K562 (cell line): ENCODE results near the gene NR4A2. TPM values are rescaled to one million over a fixed set of nuclear protein-coding genes. Genes with fewer than 3 reads are reported as not detected.
A peak's percentile ranks its signal among the peaks of the same experiment; 100 is the strongest.

Source experiments
- ARHGAP35 ChIP-seq: fragments of 450-650 bp; IDR thresholded peaks from 2 replicates; pipeline ENCODE4 v1.6.1; 2018; ENCODE audit not compliant: partially characterized antibody
- CBFB ChIP-seq: sonication (generic); formaldehyde crosslinking; IDR thresholded peaks from 2 replicates; pipeline ENCODE4 v1.4.0; 2020; ENCODE audit warnings: mild to moderate bottlenecking, missing genetic modification reagents
- CBX3 ChIP-seq, 2 experiments: IDR thresholded peaks; 1 replicate in 1 of 2; 2 replicates in 1 of 2; pipeline ENCODE4 v1.6.1; 2012; ENCODE audit warnings: inconsistent platforms in 2 of 2, low read length in 2 of 2, borderline replicate concordance in 1 of 2, control low read depth in 1 of 2
- CHD1 ChIP-seq: fragments of 200-600 bp; sonication (generic); IDR thresholded peaks from one replicate; pipeline ENCODE4 v1.6.1; 2012; ENCODE audit warnings: mild to moderate bottlenecking, moderate library complexity, low read length, inconsistent platforms
- DACH1 ChIP-seq: fragments of 450-650 bp; IDR thresholded peaks from 2 replicates; pipeline ENCODE4 v1.6.1; 2018; ENCODE audit not compliant: partially characterized antibody
- HNRNPUL1 ChIP-seq: fragments of 200-400 bp; formaldehyde crosslinking; IDR thresholded peaks from 2 replicates; pipeline ENCODE4 v1.6.1; 2017; ENCODE audit warnings: low read length
- IFI16 ChIP-seq: fragments of 250-450 bp; sonication (Bioruptor Pico); IDR thresholded peaks from 2 replicates; pipeline ENCODE4 v2.1.2; 2022; ENCODE audit warnings: mild to moderate bottlenecking, inconsistent platforms
- MEF2A ChIP-seq: IDR thresholded peaks from 2 replicates; pipeline ENCODE4 v1.6.1; 2011; ENCODE audit warnings: low read depth, mild to moderate bottlenecking, low read length, moderate library complexity; ENCODE audit not compliant: control insufficient read depth
- PHF20 ChIP-seq: fragments of 450-650 bp; IDR thresholded peaks from 2 replicates; pipeline ENCODE4 v1.6.1; 2018; ENCODE audit not compliant: partially characterized antibody
- POLR2A ChIP-seq: fragments of 450-650 bp; conservative IDR thresholded peaks from 2 replicates; pipeline ENCODE4 v1.6.1; 2016
- PTRF ChIP-seq: fragments of 450-650 bp; IDR thresholded peaks from 2 replicates; pipeline ENCODE4 v1.6.1; 2016; ENCODE audit warnings: mild to moderate bottlenecking, missing genetic modification characterization, missing compliant biosample characterization
- SUPT5H ChIP-seq: fragments of 450-650 bp; IDR thresholded peaks from 2 replicates; pipeline ENCODE4 v1.6.1; 2016
- polyA plus RNA-seq, 8 experiments: library from polyadenylated mRNA; depleted of rRNA in 4 of 8; stranded (reverse) in 5 of 8; unstranded in 3 of 8; fragments of >200 nt; fragmentation: Nextera tagmentation in 2 of 8; fragmentation: Illumina TruSeq in 1 of 8; extraction: Ambion mirVana in 2 of 8; extraction: Trizol in 1 of 8; gene quantifications; 2 replicates each; pipeline versions ENCODE4 v1.2.1 to v1.2.3, GENCODE V29; 2011 to 2014; ENCODE audit warnings: inconsistent platforms in 1 of 8, missing spikeins in 1 of 8
- total RNA-seq, 7 experiments: library from RNA; depleted of rRNA in 6 of 7; stranded (reverse); fragments of >200 nt in 6 of 7; fragmentation: Illumina TruSeq in 2 of 7; extraction: Trizol in 2 of 7; gene quantifications; 2 replicates each; pipeline versions ENCODE4 v1.2.1 to v1.2.3, GENCODE V29; 2011 to 2021; ENCODE audit warnings: low replicate concordance in 1 of 7
- TF ChIP-seq, protein P1 (sequence below): sonication (generic); formaldehyde crosslinking; IDR thresholded peaks from 2 replicates; pipeline ENCODE4 v1.8.1; 2023; ENCODE audit warnings: mild to moderate bottlenecking, missing genetic modification reagents
- TF ChIP-seq, protein P2 (sequence below), 2 experiments: fragments of 450-650 bp in 1 of 2; sonication (generic) in 1 of 2; formaldehyde crosslinking in 1 of 2; IDR thresholded peaks; 2 replicates each; pipeline versions ENCODE4 v1.7.1 to v1.9.0; 2016 to 2022; ENCODE audit warnings: inconsistent platforms in 1 of 2, mild to moderate bottlenecking in 1 of 2, missing genetic modification reagents in 1 of 2
- TF ChIP-seq, protein P3 (sequence below), 2 experiments: IDR thresholded peaks; 2 replicates each; pipeline ENCODE4 v1.6.1; 2012; ENCODE audit warnings: improper control_type of control experiment in 2 of 2, low read depth in 2 of 2, low read length in 2 of 2, borderline replicate concordance in 1 of 2

The NR4A2 gene
- total and polyA plus RNA-seq, 9 of the 15 experiments (the other 6 are each of a cell fraction or from before 2014, with no cell fraction given), result 0.94 to 5.1 (median 1.3) TPM

DNA sequence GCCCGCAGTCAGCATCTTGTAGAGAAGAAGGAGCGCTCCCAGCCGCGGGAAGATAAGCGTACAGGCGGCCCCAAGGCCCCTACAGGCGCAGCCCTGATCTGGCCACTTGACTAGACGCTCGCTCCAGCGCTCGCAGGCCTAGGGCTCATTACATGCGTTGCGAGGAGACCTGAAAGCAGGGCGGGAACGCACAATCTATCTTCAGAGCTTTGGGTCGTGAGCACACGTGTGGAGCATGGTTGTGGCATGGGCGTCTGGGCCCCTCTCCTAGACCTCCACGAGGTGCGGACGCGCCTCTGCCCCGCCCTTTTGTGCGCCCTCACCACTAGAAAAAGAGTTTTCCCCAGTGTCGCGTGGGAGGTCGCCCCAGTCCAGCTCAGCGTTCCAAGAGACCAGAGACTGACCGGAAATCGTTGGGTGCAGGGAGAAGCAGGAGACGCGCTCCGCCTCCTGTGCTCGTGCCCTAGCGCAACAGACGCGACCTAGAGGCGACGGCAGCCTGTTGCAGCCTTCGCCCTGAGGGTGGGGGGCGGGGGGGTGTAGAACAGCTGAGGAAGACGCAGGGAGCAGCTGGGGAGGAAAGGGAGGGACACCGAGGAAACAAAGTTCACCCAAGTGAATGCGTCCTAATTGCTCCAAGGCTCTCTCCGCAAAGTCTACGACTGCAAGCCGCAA is 12.6 kb downstream of the NR4A2 start (continued):
- TF ChIP-seq HNRNPUL1, result no peak
- no peak for TF ChIP-seq ARHGAP35
- TF ChIP-seq PHF20, result no peak
- peak in 1 of 2 experiments; percentile 21; a peak in 1 of 3 replicates for TF ChIP-seq CBX3 (IDR thresholded peaks at IDR 0.05; ENCODE audit: borderline replicate concordance in 1 of 2, low read length in 2 of 2)
- TF ChIP-seq SUPT5H, result 0 out of 2 replicates have a peak, but pooled peaks have one; percentile 40
- TF ChIP-seq POLR2A, result peak; percentile 60
- TF ChIP-seq MEF2A, result no peak
- no peak for TF ChIP-seq IFI16 (CRISPR knock-in tag)
- TF ChIP-seq, protein P1, sequence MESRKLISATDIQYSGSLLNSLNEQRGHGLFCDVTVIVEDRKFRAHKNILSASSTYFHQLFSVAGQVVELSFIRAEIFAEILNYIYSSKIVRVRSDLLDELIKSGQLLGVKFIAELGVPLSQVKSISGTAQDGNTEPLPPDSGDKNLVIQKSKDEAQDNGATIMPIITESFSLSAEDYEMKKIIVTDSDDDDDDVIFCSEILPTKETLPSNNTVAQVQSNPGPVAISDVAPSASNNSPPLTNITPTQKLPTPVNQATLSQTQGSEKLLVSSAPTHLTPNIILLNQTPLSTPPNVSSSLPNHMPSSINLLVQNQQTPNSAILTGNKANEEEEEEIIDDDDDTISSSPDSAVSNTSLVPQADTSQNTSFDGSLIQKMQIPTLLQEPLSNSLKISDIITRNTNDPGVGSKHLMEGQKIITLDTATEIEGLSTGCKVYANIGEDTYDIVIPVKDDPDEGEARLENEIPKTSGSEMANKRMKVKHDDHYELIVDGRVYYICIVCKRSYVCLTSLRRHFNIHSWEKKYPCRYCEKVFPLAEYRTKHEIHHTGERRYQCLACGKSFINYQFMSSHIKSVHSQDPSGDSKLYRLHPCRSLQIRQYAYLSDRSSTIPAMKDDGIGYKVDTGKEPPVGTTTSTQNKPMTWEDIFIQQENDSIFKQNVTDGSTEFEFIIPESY, result peak; percentile 86
- no peak for TF ChIP-seq CHD1
- TF ChIP-seq, protein P2, sequence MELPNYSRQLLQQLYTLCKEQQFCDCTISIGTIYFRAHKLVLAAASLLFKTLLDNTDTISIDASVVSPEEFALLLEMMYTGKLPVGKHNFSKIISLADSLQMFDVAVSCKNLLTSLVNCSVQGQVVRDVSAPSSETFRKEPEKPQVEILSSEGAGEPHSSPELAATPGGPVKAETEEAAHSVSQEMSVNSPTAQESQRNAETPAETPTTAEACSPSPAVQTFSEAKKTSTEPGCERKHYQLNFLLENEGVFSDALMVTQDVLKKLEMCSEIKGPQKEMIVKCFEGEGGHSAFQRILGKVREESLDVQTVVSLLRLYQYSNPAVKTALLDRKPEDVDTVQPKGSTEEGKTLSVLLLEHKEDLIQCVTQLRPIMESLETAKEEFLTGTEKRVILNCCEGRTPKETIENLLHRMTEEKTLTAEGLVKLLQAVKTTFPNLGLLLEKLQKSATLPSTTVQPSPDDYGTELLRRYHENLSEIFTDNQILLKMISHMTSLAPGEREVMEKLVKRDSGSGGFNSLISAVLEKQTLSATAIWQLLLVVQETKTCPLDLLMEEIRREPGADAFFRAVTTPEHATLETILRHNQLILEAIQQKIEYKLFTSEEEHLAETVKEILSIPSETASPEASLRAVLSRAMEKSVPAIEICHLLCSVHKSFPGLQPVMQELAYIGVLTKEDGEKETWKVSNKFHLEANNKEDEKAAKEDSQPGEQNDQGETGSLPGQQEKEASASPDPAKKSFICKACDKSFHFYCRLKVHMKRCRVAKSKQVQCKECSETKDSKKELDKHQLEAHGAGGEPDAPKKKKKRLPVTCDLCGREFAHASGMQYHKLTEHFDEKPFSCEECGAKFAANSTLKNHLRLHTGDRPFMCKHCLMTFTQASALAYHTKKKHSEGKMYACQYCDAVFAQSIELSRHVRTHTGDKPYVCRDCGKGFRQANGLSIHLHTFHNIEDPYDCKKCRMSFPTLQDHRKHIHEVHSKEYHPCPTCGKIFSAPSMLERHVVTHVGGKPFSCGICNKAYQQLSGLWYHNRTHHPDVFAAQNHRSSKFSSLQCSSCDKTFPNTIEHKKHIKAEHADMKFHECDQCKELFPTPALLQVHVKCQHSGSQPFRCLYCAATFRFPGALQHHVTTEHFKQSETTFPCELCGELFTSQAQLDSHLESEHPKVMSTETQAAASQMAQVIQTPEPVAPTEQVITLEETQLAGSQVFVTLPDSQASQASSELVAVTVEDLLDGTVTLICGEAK (IDR thresholded peaks at IDR 0.05), result no peak
- TF ChIP-seq, protein P2 (CRISPR knock-in tag; IDR thresholded peaks at IDR 0.05), result peak; percentile 53; the same call in 1 of the 2 replicates
- peak; percentile 70; the same call in 1 of the 2 replicates for TF ChIP-seq CBFB (CRISPR knock-in tag)
- TF ChIP-seq, protein P3, sequence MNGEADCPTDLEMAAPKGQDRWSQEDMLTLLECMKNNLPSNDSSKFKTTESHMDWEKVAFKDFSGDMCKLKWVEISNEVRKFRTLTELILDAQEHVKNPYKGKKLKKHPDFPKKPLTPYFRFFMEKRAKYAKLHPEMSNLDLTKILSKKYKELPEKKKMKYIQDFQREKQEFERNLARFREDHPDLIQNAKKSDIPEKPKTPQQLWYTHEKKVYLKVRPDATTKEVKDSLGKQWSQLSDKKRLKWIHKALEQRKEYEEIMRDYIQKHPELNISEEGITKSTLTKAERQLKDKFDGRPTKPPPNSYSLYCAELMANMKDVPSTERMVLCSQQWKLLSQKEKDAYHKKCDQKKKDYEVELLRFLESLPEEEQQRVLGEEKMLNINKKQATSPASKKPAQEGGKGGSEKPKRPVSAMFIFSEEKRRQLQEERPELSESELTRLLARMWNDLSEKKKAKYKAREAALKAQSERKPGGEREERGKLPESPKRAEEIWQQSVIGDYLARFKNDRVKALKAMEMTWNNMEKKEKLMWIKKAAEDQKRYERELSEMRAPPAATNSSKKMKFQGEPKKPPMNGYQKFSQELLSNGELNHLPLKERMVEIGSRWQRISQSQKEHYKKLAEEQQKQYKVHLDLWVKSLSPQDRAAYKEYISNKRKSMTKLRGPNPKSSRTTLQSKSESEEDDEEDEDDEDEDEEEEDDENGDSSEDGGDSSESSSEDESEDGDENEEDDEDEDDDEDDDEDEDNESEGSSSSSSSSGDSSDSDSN (IDR thresholded peaks at IDR 0.05; ENCODE audit: borderline replicate concordance in 1 of 2, low read depth in 2 of 2, low read length in 2 of 2), result peak in 1 of 2 experiments; percentile 67; a peak in 1 of 4 replicates
- no peak for TF ChIP-seq PTRF (tag)
- peak; percentile 53 for TF ChIP-seq DACH1
